Progenitor cell of endocrine pancreas (in vitro differentiated cells): Measurements from ENCODE around the gene MMS19. TPM values are rescaled to one million over a fixed set of nuclear protein-coding genes. Genes with fewer than 3 reads are reported as not detected.
A peak's percentile ranks its signal among the peaks of the same experiment; 100 is the strongest.
"Not testable (repeated sequence)": the region's sequence is repeated elsewhere in the genome, so short reads cannot be mapped to it uniquely, and the experiment has no call there.

Experiments
- DNase-seq: peaks from one replicate; pipeline ENCODE4 v3.0.0; 2021; ENCODE audit warnings: low spot score; ENCODE audit not compliant: unreplicated experiment
- H3K27ac Mint-ChIP-seq: 2 replicates; pipeline ENCODE4 v1.8.0; 2021; ENCODE audit warnings: mild to moderate bottlenecking, moderate library complexity, mixed read lengths
- H3K27me3 Mint-ChIP-seq: 2 replicates; pipeline ENCODE4 v1.8.0; 2021; ENCODE audit warnings: mixed read lengths
- H3K36me3 Mint-ChIP-seq: 2 replicates; pipeline ENCODE4 v1.8.0; 2022; ENCODE audit warnings: mixed read lengths; ENCODE audit not compliant: insufficient read depth
- H3K4me1 Mint-ChIP-seq: 2 replicates; pipeline ENCODE4 v1.8.0; 2021; ENCODE audit warnings: low read depth, mixed read lengths
- H3K4me3 Mint-ChIP-seq: 2 replicates; pipeline ENCODE4 v1.8.0; 2021; ENCODE audit warnings: low read depth, mild to moderate bottlenecking, moderate library complexity, mixed read lengths
- H3K9me3 Mint-ChIP-seq: 2 replicates; pipeline ENCODE4 v1.8.0; 2021; ENCODE audit warnings: low read depth, mixed read lengths
- CTCF ChIP-seq: fragments of 200-600 bp; sonication (generic); IDR thresholded peaks from one replicate; pipeline ENCODE4 v1.5.0; 2021; ENCODE audit warnings: antibody characterized with exemption, mild to moderate bottlenecking; ENCODE audit not compliant: unreplicated experiment
- total RNA-seq: library from RNA; stranded (reverse); gene quantifications from 2 replicates; pipeline ENCODE4 v1.2.1, GENCODE V29; 2021

Gene MMS19
- total RNA-seq, 1 donor from 2014 or later: 82.1 TPM

- no peak overlapping the region for H3K27ac Mint-ChIP-seq
- DNase-seq: no peak
- H3K27me3 Mint-ChIP-seq: no peaks in the 10 kb centered on the region
- peaks cover 5% of the 10 kb centered on the region for H3K4me1 Mint-ChIP-seq
- no peaks in the 10 kb centered on the region for H3K9me3 Mint-ChIP-seq
- no peak for TF ChIP-seq CTCF
- peaks cover 5% of the 10 kb centered on the region for H3K36me3 Mint-ChIP-seq
- no peak overlapping the region for H3K4me3 Mint-ChIP-seq
Measured at GRCh38 chr10:97481071-97481470, 17.2 kb downstream of the MMS19 start.

GRCh38 chr10:97479939-97480338 lies 18.3 kb downstream of the MMS19 start:
- Mint-ChIP-seq H3K4me1 (no peaks in the 10 kb centered on the region), H3K4me3 (no peak overlapping the region), H3K27ac (no peak overlapping the region), H3K9me3 (no peaks in the 10 kb centered on the region), H3K27me3 (no peaks in the 10 kb centered on the region), H3K36me3 (peaks cover 11% of the 10 kb centered on the region)
- TF ChIP-seq CTCF: no peak
- DNase-seq: no peak

GRCh38 chr10:97479410-97479809 lies 18.8 kb downstream of the MMS19 start:
- not testable (repeated sequence) for H3K27me3 Mint-ChIP-seq, H3K9me3 Mint-ChIP-seq, H3K4me1 Mint-ChIP-seq, DNase-seq, H3K4me3 Mint-ChIP-seq
- Mint-ChIP-seq H3K36me3 (peaks cover 13% of the 10 kb centered on the region), H3K27ac (peak overlapping the region; percentile 69)

- Mint-ChIP-seq H3K27ac (no peak overlapping the region), H3K27me3 (no peaks in the 10 kb centered on the region), H3K36me3 (peaks cover 17% of the 10 kb centered on the region), H3K4me1 (no peaks in the 10 kb centered on the region), H3K4me3 (no peak overlapping the region), H3K9me3 (no peaks in the 10 kb centered on the region)
- DNase-seq: no peak
- no peak for TF ChIP-seq CTCF
Measured at GRCh38 chr10:97475936-97476594, 22.2 kb downstream of the MMS19 start.

GRCh38 chr10:97474918-97475317 lies 23.3 kb downstream of the MMS19 start:
- Mint-ChIP-seq H3K9me3 (no peaks in the 10 kb centered on the region), H3K4me3 (no peak overlapping the region), H3K27ac (no peak overlapping the region), H3K36me3 (peaks cover 18% of the 10 kb centered on the region), H3K27me3 (no peaks in the 10 kb centered on the region), H3K4me1 (no peaks in the 10 kb centered on the region)
- TF ChIP-seq CTCF: no peak
- no peak for DNase-seq

GRCh38 chr10:97468781-97469180 lies 29.4 kb downstream of the MMS19 start:
- Mint-ChIP-seq H3K27ac (peak overlapping the region; percentile 71), H3K36me3 (peaks cover 18% of the 10 kb centered on the region)
- DNase-seq, H3K4me3 Mint-ChIP-seq, H3K27me3 Mint-ChIP-seq, H3K9me3 Mint-ChIP-seq, H3K4me1 Mint-ChIP-seq: not testable (repeated sequence)
